HG03045 (cell line): ENCODE measurements around the gene NFIB.
A peak's percentile ranks its signal among the peaks of the same experiment; 100 is the strongest.

ENCODE experiments used
- ATAC-seq: cut with Tn5 transposase; IDR thresholded peaks from one replicate; pipeline ENCODE4 v1.9.1; 2021; ENCODE audit warnings: mild to moderate bottlenecking, moderate library complexity; ENCODE audit not compliant: unreplicated experiment

NFIB gene

DNA sequence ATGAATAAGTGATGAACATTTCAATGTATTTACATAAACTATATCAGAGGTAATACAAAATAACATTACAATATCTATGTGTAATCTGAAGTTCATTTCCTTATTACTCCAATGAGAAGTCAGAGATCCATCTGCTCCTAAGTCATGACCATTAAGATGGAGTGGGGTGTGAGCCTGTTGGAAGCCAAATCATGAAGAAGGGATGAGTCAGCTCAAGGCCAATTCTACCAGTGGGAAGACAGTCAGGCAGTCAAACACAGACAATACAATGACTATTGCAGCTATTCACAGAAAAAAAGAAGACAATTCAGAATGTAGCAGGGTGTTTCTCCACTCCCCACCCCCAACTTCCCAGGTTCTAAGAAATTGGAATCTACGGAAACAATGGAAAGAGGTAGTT lies 155.0 kb downstream of the NFIB start:
- ATAC-seq, result no peak

DNA sequence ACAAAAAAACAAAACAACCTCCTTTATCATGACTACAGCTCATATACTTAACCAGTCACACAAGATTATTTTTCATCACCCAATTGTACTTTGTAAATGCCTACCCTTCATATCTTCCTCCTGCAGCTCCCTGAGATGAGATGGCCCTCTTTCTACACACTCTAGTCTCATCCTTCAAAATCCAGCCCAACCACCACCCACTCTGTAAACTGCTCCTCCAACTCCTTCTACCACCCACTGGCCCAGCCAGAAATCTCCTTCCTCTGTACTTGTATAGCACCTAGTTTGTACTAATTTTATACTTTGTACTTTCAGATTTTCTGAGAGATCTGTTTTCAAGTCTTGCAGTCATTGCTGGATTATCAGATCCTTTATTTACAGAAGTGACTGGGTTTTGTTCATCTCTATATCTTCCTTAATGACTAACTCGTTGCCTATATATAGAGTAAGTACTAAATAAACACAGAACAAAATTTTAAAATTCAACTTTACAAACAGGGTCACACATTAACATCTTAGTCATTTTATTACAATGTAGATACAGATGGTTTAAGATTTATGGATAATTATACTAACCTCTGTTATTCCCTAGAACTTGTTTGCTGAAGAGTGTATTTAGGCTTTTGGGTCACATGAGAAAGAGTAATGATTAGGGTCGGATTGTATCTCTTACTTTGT lies 155.7 kb downstream of the NFIB start:
- no peak for ATAC-seq

DNA sequence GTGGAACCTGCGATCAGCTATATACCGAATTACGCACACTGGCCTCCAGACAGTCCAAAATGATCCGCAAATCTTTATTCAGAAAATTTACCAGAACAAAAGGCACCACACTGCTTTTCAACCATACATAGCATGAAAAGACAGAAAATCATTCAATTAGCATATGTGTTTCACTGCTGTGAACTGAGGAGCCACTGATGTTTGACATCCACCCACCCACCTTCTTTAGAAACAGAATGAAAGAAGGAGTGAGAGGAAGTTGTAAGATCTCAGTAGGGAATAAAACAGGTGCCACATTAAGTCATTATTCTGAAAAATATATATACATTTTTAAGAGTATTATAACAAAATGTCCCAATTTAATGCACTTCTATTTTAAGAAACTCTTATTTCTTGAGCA lies 156.8 kb downstream of the NFIB start:
- no peak for ATAC-seq

DNA sequence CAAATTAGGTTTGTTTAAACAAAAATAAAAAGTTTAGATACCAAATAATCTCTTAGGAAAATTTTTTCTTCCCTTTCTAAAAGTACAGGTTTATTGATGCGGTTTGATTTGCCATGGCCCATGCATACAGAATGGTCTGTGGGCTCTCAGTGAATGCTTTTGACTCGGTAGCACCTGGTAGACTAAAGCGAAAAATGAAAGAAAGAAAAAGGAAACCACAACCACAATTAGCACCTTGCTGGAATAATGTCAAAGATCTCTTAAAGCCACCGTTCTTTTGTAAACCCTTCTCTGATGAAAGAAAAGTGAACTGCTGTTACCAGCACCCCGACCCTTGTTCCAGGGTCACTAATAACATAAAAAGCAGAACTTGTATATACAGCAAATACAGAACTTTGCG lies 157.9 kb downstream of the NFIB start:
- ATAC-seq, result peak; percentile 96

- no peak for ATAC-seq
Measured at GRCh38 chr9:14155237-14155636, 158.7 kb downstream of the NFIB start.

DNA sequence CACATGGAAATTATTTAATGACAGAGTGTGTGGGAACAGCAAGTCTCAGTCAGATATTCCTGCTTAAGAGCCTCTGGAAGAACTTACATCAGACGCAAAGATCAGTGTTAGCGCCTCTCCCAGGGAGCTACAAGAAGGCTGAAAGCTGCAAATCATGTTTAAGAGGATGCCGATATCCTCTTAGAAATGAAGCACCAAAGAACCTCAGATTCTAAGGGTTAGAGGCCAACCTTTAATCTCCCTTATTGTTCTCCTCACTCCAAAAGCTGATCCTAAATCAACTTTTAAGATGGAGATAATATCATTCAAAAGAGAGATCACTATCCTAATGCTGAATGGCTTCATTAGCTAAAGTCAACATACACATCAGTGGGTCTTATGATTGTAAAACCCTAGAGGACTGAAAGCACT lies 160.6 kb downstream of the NFIB start:
- ATAC-seq, result no peak

- ATAC-seq, result no peak
Measured at GRCh38 chr9:14151451-14151850, 162.5 kb downstream of the NFIB start.

DNA sequence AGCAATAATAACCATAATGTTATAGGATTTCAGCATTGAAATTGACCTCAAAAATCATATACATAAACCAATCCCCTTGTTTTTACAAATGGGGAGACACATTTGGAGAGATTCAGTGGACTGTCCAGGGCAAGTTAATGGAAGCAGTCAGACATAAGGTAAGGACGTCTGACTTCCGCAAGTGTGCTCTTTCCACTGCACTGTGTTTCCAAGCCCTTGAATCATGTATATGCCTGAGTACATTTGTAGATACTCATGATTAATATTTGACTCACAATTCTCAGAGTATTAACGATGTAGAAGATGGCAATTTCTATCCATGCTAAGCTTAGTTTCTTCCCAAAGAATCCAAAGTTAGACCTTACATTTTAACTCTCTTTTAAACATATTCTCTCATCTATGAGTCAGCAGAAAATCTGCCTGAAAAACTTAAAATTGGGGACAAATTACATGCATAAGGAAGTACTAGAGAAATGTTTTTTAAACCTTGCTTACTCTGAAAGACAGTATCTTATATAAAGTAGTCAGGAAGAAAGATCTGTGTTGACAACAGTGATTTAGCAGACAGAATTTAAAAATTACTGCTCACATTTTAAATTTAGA lies 165.3 kb downstream of the NFIB start:
- ATAC-seq, result no peak

DNA sequence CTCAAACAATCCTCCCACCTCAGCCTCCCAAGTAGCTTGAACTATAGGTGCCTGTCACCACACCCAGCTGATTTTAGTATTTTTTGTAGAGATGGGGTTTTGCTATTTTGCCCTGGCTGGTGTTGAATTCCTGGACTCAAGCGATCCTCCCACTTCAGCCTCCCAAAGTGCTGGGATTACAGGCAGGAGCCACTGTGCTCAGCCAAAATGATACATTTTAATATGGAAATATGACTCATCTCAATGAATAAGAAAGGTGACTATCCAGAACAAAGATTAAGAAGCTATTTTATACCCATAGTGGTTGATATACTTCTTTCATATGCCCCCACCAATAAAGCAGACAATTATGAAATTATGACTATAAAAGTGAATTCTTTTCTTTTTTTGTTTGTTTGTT lies 166.2 kb downstream of the NFIB start:
- ATAC-seq, result no peak

- ATAC-seq, result no peak
Measured at GRCh38 chr9:14146201-14146874, 167.6 kb downstream of the NFIB start.

DNA sequence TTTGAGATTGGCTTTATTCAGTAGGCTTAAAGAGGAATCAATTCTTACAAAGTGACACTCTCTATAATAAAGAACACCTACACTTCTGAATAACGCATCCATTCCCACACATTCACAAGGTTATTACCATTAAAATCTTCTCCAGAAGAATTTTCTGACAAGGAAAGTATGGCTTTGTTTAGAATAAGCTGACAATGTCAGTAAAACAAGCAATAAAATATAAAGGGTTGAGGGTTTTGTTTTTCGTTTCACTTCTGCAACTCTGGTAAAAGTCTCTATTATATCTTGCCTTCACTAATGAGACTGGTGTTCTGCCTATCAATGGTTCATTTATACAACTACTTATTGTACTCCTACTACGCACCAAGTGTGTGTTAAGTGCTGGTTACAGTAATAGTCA lies 169.7 kb downstream of the NFIB start:
- ATAC-seq, result no peak

DNA sequence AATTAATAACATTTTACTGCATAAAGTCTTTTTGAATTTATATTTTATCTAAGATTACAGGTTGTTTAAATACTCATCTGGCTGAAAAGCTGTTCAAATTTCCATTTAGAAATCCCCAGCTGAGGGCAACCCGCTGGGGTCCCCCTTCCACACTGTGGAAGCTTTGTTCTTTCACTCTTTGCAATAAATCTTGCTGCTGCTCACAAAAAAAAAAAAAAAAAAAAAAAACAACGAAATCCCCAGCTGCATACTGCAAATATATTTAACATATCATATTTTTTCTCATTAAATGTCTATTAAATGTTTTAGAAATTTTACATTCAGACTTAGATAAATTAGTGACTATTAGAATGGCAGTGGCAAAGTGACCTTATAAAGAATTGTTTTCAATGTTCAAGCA lies 172.2 kb downstream of the NFIB start:
- ATAC-seq, result no peak

- no peak for ATAC-seq
Measured at GRCh38 chr9:14140096-14140697, 173.7 kb downstream of the NFIB start.

GRCh38 chr9:14139287-14139686 lies 174.7 kb downstream of the NFIB start:
- ATAC-seq, result no peak

GRCh38 chr9:14136646-14137370 lies 177.1 kb downstream of the NFIB start:
- ATAC-seq, result no peak

- ATAC-seq, result no peak
Measured at GRCh38 chr9:14136047-14136635, 177.8 kb downstream of the NFIB start.

DNA sequence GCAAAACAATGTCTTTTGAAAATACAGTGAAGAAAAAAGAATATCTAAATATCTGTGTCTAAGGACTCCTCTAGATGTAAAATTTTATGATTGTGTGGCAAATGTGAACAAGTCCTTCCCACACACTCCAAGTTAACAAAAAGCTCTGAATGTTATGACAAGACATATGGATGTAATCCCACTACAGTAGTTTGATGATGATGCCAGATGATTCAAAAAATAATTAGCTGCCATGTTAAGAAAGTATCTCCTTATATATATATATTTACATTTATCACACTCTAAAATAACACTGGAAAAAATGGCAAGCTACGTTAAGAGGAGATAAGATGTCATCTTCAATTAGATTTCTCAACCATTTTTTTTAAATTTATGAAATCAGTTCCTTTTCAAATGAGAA lies 178.5 kb downstream of the NFIB start:
- ATAC-seq, result no peak

- no peak for ATAC-seq
Measured at GRCh38 chr9:14133394-14133793, 180.5 kb downstream of the NFIB start.

- ATAC-seq, result no peak
Measured at GRCh38 chr9:14132775-14133174, 181.2 kb downstream of the NFIB start.

GRCh38 chr9:14131356-14132088 lies 182.4 kb downstream of the NFIB start:
- no peak for ATAC-seq
